ENCODE measurements around the gene TSACC. TPM values are rescaled to one million over a fixed set of nuclear protein-coding genes. Genes with fewer than 3 reads are reported as not detected.

Gene TSACC
- total RNA-seq, 4 donors from 2014 or later, result not detected

DNA sequence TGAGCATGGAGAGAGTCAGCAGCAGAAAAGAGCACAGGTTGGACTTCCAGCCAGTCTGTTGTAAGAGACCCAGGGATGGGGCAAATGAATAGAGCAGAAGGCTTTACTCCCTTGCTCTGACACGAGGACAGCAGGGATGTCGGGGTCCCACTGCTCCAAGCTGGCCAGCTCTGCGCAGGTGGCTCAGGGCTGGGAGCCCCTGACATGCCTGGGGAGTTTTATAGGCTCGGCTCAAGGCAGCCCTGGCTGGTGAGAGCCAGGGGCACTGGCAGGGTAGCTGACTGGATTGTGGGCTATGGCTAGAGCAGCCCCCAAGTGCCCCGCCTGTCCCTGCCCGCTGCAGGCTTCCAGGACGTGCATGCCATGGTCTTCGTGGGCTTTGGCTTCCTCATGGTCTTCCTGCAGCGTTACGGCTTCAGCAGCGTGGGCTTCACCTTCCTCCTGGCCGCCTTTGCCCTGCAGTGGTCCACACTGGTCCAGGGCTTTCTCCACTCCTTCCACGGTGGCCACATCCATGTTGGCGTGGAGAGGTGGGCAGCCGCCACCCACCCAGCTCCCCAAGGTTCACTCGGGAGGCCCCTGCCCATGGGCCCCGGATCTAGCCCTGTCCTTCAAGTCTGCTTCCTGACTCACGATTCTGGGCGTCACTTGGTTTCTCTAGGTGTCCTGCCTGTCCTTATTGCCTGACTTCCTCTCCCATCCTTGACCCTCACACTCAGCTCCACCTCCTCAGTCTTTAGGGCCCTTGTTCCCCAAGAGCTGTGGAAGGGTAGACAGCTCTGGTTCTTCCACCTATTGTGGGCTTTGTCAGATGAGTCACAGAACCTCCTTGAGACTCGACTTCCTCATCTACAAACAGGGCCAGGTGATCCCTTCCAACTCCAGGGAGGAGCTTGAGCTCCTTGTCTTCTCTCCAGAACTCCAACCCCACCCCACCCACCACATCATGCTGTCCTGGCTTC is 38.9 kb downstream of the TSACC start:
- no peaks in the 10 kb centered on the region for H3K9me3 ChIP-seq
- no peak for TF ChIP-seq EP300 (IDR thresholded peaks at IDR 0.05)
- no peak for TF ChIP-seq CTCF (IDR thresholded peaks at IDR 0.05)
- TF ChIP-seq POLR2AphosphoS5 (IDR thresholded peaks at IDR 0.05), result no peak
- no peak for TF ChIP-seq POLR2A (IDR thresholded peaks at IDR 0.05; ENCODE audit: low read depth)
- no peak overlapping the region for H3K27ac ChIP-seq (replicated peaks in 1 of 4)
- H3K4me3 ChIP-seq, result no peak overlapping the region
- no peak for DNase-seq (ENCODE audit: extremely low spot score)
- H3K27me3 ChIP-seq, result peaks cover 0 to 38% (median 0%) of the 10 kb centered on the region in 4 donors
- intact Hi-C loops (cut with DNase I), result no loop called here
- no peaks in the 10 kb centered on the region for H3K4me1 ChIP-seq
- 81% methylated on average over 16 of the region's 20 CpGs for WGBS
- H3K36me3 ChIP-seq, result no peaks in the 10 kb centered on the region

GRCh38 chr1:156378557-156378956 is 40.2 kb downstream of the TSACC start:
- no peak overlapping the region for H3K27ac ChIP-seq (replicated peaks in 1 of 4)
- no peak for TF ChIP-seq EP300 (IDR thresholded peaks at IDR 0.05)
- TF ChIP-seq POLR2AphosphoS5 (IDR thresholded peaks at IDR 0.05), result no peak
- no peak for TF ChIP-seq POLR2A (IDR thresholded peaks at IDR 0.05; ENCODE audit: low read depth)
- no peak for TF ChIP-seq CTCF (IDR thresholded peaks at IDR 0.05)
- no peak for DNase-seq (ENCODE audit: extremely low spot score)
- WGBS, result 82% methylated on average over 6 of the region's 6 CpGs
- intact Hi-C loops (cut with DNase I), result no loop called here
- peaks cover 0 to 28% (median 0%) of the 10 kb centered on the region in 4 donors for H3K27me3 ChIP-seq
- H3K36me3 ChIP-seq, result no peaks in the 10 kb centered on the region
- H3K4me3 ChIP-seq, result no peak overlapping the region
- H3K4me1 ChIP-seq, result no peaks in the 10 kb centered on the region
- H3K9me3 ChIP-seq, result no peaks in the 10 kb centered on the region

DNA sequence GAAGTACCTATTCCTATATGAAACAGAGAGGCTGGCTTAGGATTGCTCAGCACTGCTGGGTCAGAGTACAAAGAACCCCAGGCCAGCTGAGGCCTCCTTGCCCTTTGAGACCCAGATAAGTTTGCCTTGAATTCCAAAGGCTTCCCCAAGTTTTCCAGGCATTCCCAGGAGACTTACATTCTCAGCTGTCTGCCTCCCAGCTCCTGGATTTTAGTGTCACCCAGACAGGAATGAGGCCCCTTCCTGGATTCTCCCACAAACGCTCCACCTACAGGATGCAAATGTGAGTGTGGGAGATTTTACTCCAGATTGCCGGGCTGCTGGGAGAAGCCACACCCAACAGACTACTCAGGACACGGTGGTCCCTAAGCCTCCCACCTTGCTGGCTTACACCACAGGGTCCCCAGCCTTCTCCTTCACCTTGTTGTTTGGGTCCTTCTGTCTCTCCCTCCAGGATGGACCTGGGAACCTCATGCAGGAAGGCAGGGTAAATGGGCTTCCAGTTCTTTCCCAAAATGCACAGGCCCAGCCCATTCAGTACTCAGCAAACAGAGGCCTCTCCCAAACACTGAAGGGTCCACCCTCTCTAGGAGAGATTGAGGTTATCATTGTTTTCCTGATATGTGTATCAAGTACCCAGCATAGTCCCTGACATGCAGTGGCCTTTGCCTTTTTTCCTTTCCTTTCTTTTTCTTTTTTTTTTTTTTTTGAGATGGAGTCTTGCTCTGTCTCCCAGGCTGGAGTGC is 41.3 kb downstream of the TSACC start:
- H3K4me1 ChIP-seq, result no peaks in the 10 kb centered on the region
- intact Hi-C loops (cut with DNase I), result no loop called here
- WGBS, result 58% methylated on average over 3 of the region's 3 CpGs

GRCh38 chr1:156382561-156382960 is 44.2 kb downstream of the TSACC start:
- DNase-seq (ENCODE audit: extremely low spot score), result no peak
- 53% methylated on average over 6 of the region's 7 CpGs for WGBS
- intact Hi-C loops (cut with DNase I), result no loop called here
- Histone ChIP-seq H3K4me1 (peaks cover 0 to 5% (median 2%) of the 10 kb centered on the region in 4 donors), H3K9me3 (no peaks in the 10 kb centered on the region), H3K36me3 (no peaks in the 10 kb centered on the region), H3K27me3 (peaks cover 0 to 26% (median 2%) of the 10 kb centered on the region in 4 donors), H3K4me3 (no peak overlapping the region), H3K27ac (replicated peaks in 1 of 4) (no peak overlapping the region)
- TF ChIP-seq CTCF (IDR thresholded peaks at IDR 0.05) (no peak), EP300 (IDR thresholded peaks at IDR 0.05) (no peak), POLR2AphosphoS5 (IDR thresholded peaks at IDR 0.05) (no peak)

More for the DNA sequence above, 41.3 kb downstream of the TSACC start:
- H3K4me3 ChIP-seq, result no peak overlapping the region
- no peaks in the 10 kb centered on the region for H3K36me3 ChIP-seq
- H3K27ac ChIP-seq (replicated peaks in 1 of 4), result no peak overlapping the region
- DNase-seq (ENCODE audit: extremely low spot score), result no peak
- TF ChIP-seq EP300 (IDR thresholded peaks at IDR 0.05), result no peak
- TF ChIP-seq CTCF (IDR thresholded peaks at IDR 0.05), result no peak
- H3K9me3 ChIP-seq, result no peaks in the 10 kb centered on the region
- H3K27me3 ChIP-seq, result peaks cover 0 to 19% (median 0%) of the 10 kb centered on the region in 4 donors

All from esophagus muscularis mucosa (tissue), 4 donors.